ENCODE data around the gene GSS. TPM values are rescaled to one million over a fixed set of nuclear protein-coding genes. Genes with fewer than 3 reads are reported as not detected.

GSS gene
- total RNA-seq: 10 to 100 TPM; 62.8 to 65.6 TPM

- ChIA-PET POLR2A (interaction anchor here (0.6 to 2.0 kb wide), 4 partner anchors 79 to 278 kb away, joined by 3 to 11 read pairs (median 8); partner anchors contain the start of genes ACSS2 and PIGU), CTCF (interaction anchor here (0.5 to 6.3 kb wide), 4 partner anchors 25 to 1636 kb away, joined by 3 to 67 read pairs (median 3); partner anchors contain the start of genes ACSS2 and GGT7)
Observed at GRCh38 chr20:34955231-34956040, at the start of gene GSS, which contains the start of gene MYH7B. GSS (minus strand) TSS chr20:34955806; CDS start chr20:34951852, 3,954 bp downstream. MYH7B (plus strand) TSS chr20:34955868; CDS start chr20:34978006, 22,138 bp downstream.

GRCh38 chr20:35004749-35005462, 49.3 kb upstream of the GSS start:
- ChIA-PET CTCF (no interaction called here), POLR2A (no interaction called here)

GRCh38 chr20:35004051-35004725, 48.6 kb upstream of the GSS start:
- CTCF ChIA-PET: no interaction called here
- POLR2A ChIA-PET: no interaction called here

- ChIA-PET POLR2A (no interaction called here), CTCF (interaction anchor here (0.5 kb wide), 1 partner anchor 12 kb away, joined by 3 read pairs; no protein-coding TSS in a partner anchor)
Observed at GRCh38 chr20:35003211-35004031, 47.8 kb upstream of the GSS start.

- CTCF ChIA-PET: interaction anchor here (0.5 to 2.7 kb wide), 2 partner anchors 12 to 129 kb away, joined by 3 to 8 read pairs; partner anchors contain the start of gene GGT7
- POLR2A ChIA-PET: no interaction called here
Observed at GRCh38 chr20:35002426-35003210, 47.0 kb upstream of the GSS start.

- CTCF ChIA-PET: interaction anchor here (1.7 to 2.7 kb wide), 2 partner anchors 126 to 128 kb away, joined by 3 to 8 read pairs; partner anchors contain the start of genes ACSS2 and GGT7
- POLR2A ChIA-PET: no interaction called here
Observed at GRCh38 chr20:35001596-35002362, 46.2 kb upstream of the GSS start.

- ChIA-PET POLR2A (no interaction called here), CTCF (interaction anchor here (1.7 to 2.7 kb wide), 2 partner anchors 125 to 127 kb away, joined by 3 to 8 read pairs; partner anchors contain the start of genes ACSS2 and GGT7)
Observed at GRCh38 chr20:35000922-35001595, 45.5 kb upstream of the GSS start.

- ChIA-PET CTCF (interaction anchor here (1.7 to 2.7 kb wide), 2 partner anchors 124 to 127 kb away, joined by 3 to 8 read pairs; partner anchors contain the start of genes ACSS2 and GGT7), POLR2A (interaction anchor here (0.9 kb wide), 1 partner anchor 166 kb away, joined by 3 read pairs; no protein-coding TSS in a partner anchor)
Observed at GRCh38 chr20:35000311-35000921, 44.8 kb upstream of the GSS start.

- POLR2A ChIA-PET: interaction anchor here (0.9 kb wide), 1 partner anchor 166 kb away, joined by 3 read pairs; no protein-coding TSS in a partner anchor
- CTCF ChIA-PET: interaction anchor here (1.7 to 2.7 kb wide), 2 partner anchors 124 to 126 kb away, joined by 3 to 8 read pairs; partner anchors contain the start of genes ACSS2 and GGT7
Observed at GRCh38 chr20:34999782-35000181, 44.2 kb upstream of the GSS start.

GRCh38 chr20:34999021-34999451, 43.4 kb upstream of the GSS start:
- CTCF ChIA-PET: no interaction called here
- POLR2A ChIA-PET: interaction anchor here (0.9 kb wide), 1 partner anchor 129 kb away, joined by 3 read pairs; no protein-coding TSS in a partner anchor

- ChIA-PET POLR2A (interaction anchor here (0.9 kb wide), 1 partner anchor 128 kb away, joined by 3 read pairs; no protein-coding TSS in a partner anchor), CTCF (interaction anchor here (1.0 kb wide), 1 partner anchor 9 kb away, joined by 4 read pairs; no protein-coding TSS in a partner anchor)
Observed at GRCh38 chr20:34998331-34998950, 42.8 kb upstream of the GSS start.

GRCh38 chr20:34997774-34998173, 42.2 kb upstream of the GSS start:
- ChIA-PET CTCF (interaction anchor here (0.7 to 1.0 kb wide), 2 partner anchors 8 to 99 kb away, joined by 3 to 4 read pairs; no protein-coding TSS in a partner anchor), POLR2A (no interaction called here)

GRCh38 chr20:34997131-34997561, 41.5 kb upstream of the GSS start:
- ChIA-PET CTCF (interaction anchor here (0.7 kb wide), 1 partner anchor 99 kb away, joined by 3 read pairs; no protein-coding TSS in a partner anchor), POLR2A (no interaction called here)

GRCh38 chr20:34996243-34997028, 40.8 kb upstream of the GSS start:
- CTCF ChIA-PET: interaction anchor here (0.5 kb wide), 1 partner anchor 1856 kb away, joined by 3 read pairs; no protein-coding TSS in a partner anchor
- POLR2A ChIA-PET: no interaction called here

All from activated CD8-positive, alpha-beta memory T cell treated with anti-CD3 and anti-CD28 coated beads for 36 hours (primary cell).